ENCODE data around the gene BTBD2.

GRCh38 chr19:1961000-1961883, 54.3 kb downstream of the BTBD2 start:
- TF ChIP-seq POLR2AphosphoS5 (IDR thresholded peaks at IDR 0.05; ENCODE audit: low read depth, low read length) (no peak), REST (IDR thresholded peaks at IDR 0.05; ENCODE audit: insufficient read depth in 1 of 2, low read depth in 2 of 2, low read length in 2 of 2) (no peak), TAF1 (IDR thresholded peaks at IDR 0.05; ENCODE audit: borderline replicate concordance, insufficient read depth, low read length) (no peak), SIN3A (IDR thresholded peaks at IDR 0.05; ENCODE audit: borderline replicate concordance, insufficient read depth, low read length) (no peak), FOXP2 (optimal IDR thresholded peaks at IDR 0.05; ENCODE audit: borderline replicate concordance, extremely low read depth, extremely low read length, insufficient read depth) (no peak)

Measured in PFSK-1 (cell line).